ENCODE measurements around the gene NAA20.

Gene NAA20

GRCh38 chr20:20023395-20023794 lies 6.2 kb downstream of the NAA20 start:
- TF ChIP-seq CTCF (IDR thresholded peaks at IDR 0.05) = no peak

GRCh38 chr20:20024942-20025341 lies 7.8 kb downstream of the NAA20 start:
- TF ChIP-seq CTCF (IDR thresholded peaks at IDR 0.05) = no peak

- no peak for TF ChIP-seq CTCF (IDR thresholded peaks at IDR 0.05)
Measured at GRCh38 chr20:20027284-20027683, 10.1 kb downstream of the NAA20 start.

GRCh38 chr20:20031790-20032189 lies 14.6 kb downstream of the NAA20 start:
- no peak for TF ChIP-seq CTCF (IDR thresholded peaks at IDR 0.05)

- TF ChIP-seq CTCF (IDR thresholded peaks at IDR 0.05) = no peak
Measured at GRCh38 chr20:20034486-20034885, 17.3 kb downstream of the NAA20 start.

- TF ChIP-seq CTCF (IDR thresholded peaks at IDR 0.05) = no peak
Measured at GRCh38 chr20:20036756-20037155, 19.6 kb downstream of the NAA20 start.

GRCh38 chr20:20037960-20038359 lies 20.8 kb downstream of the NAA20 start:
- TF ChIP-seq CTCF (IDR thresholded peaks at IDR 0.05) = no peak

- no peak for TF ChIP-seq CTCF (IDR thresholded peaks at IDR 0.05)
Measured at GRCh38 chr20:20038586-20038985, 21.4 kb downstream of the NAA20 start.

Measured in LNCAP (cell line).